SU-DHL-6 (cell line): ENCODE measurements around the gene ETV1.

Source experiments
- CTCF ChIP-seq: fragments of 200-600 bp; sonication (generic); IDR thresholded peaks from one replicate; pipeline ENCODE4 v1.5.1; 2017; ENCODE audit warnings: antibody characterized with exemption, mild to moderate bottlenecking, low read length, moderate library complexity; ENCODE audit not compliant: insufficient read depth, poor library complexity, severe bottlenecking
- EZH2phosphoT487 ChIP-seq: fragments of 200-600 bp; sonication (generic), shearing (Covaris generic); conservative IDR thresholded peaks from 2 replicates; pipeline ENCODE4 v1.6.1; 2018; ENCODE audit warnings: mild to moderate bottlenecking, antibody characterized with exemption, low read length, moderate library complexity, mixed read lengths

GRCh38 chr7:13856012-13856411, 133.5 kb downstream of the ETV1 start:
- TF ChIP-seq CTCF, result no peak
- no peak for TF ChIP-seq EZH2phosphoT487
